ENCODE data around the gene MYO7B. TPM values are rescaled to one million over a fixed set of nuclear protein-coding genes. Genes with fewer than 3 reads are reported as not detected.
"Not testable (repeated sequence)": the region's sequence is repeated elsewhere in the genome, so short reads cannot be mapped to it uniquely, and the experiment has no call there.

Gene MYO7B
- total RNA-seq, 1 experiment from 2014 or later = 12.7 TPM

- DNase-seq (ENCODE audit: low read depth) = no peak
Measured at GRCh38 chr2:127551221-127551930, 15.9 kb downstream of the MYO7B start.

GRCh38 chr2:127552336-127552735 is 16.9 kb downstream of the MYO7B start:
- DNase-seq (ENCODE audit: low read depth) = no peak

- DNase-seq (ENCODE audit: low read depth) = no peak
Measured at GRCh38 chr2:127552846-127553245, 17.4 kb downstream of the MYO7B start.

- DNase-seq (ENCODE audit: low read depth) = no peak
Measured at GRCh38 chr2:127558911-127559310, 23.4 kb downstream of the MYO7B start.

GRCh38 chr2:127559454-127559853 is 24.0 kb downstream of the MYO7B start:
- DNase-seq (ENCODE audit: low read depth) = no peak

- DNase-seq (ENCODE audit: low read depth) = peak; percentile 77
Measured at GRCh38 chr2:127560201-127560930, 24.9 kb downstream of the MYO7B start.

- DNase-seq (ENCODE audit: low read depth) = no peak
Measured at GRCh38 chr2:127560931-127561280, 25.4 kb downstream of the MYO7B start.

GRCh38 chr2:127561371-127561770 is 25.9 kb downstream of the MYO7B start:
- no peak for DNase-seq (ENCODE audit: low read depth)

GRCh38 chr2:127562936-127563335 is 27.5 kb downstream of the MYO7B start:
- DNase-seq (ENCODE audit: low read depth) = no peak

- no peak for DNase-seq (ENCODE audit: low read depth)
Measured at GRCh38 chr2:127563458-127564428, 28.3 kb downstream of the MYO7B start.

GRCh38 chr2:127564429-127565260 is 29.2 kb downstream of the MYO7B start:
- DNase-seq (ENCODE audit: low read depth) = no peak

GRCh38 chr2:127565261-127566138 is 30.0 kb downstream of the MYO7B start:
- DNase-seq (ENCODE audit: low read depth) = no peak

GRCh38 chr2:127566139-127566417 is 30.6 kb downstream of the MYO7B start:
- DNase-seq (ENCODE audit: low read depth) = no peak

GRCh38 chr2:127566576-127566975 is 31.1 kb downstream of the MYO7B start:
- no peak for DNase-seq (ENCODE audit: low read depth)

GRCh38 chr2:127567351-127567854 is 31.9 kb downstream of the MYO7B start:
- no peak for DNase-seq (ENCODE audit: low read depth)

- no peak for DNase-seq (ENCODE audit: low read depth)
Measured at GRCh38 chr2:127568128-127568527, 32.6 kb downstream of the MYO7B start.

- no peak for DNase-seq (ENCODE audit: low read depth)
Measured at GRCh38 chr2:127569666-127570065, 34.2 kb downstream of the MYO7B start.

- DNase-seq (ENCODE audit: low read depth) = peak; percentile 49
Measured at GRCh38 chr2:127570282-127571250, 35.1 kb downstream of the MYO7B start.

- DNase-seq (ENCODE audit: low read depth) = not testable (repeated sequence)
Measured at GRCh38 chr2:127572352-127572751, 36.9 kb downstream of the MYO7B start.
